ENCODE data around the gene YEATS2. TPM values are rescaled to one million over a fixed set of nuclear protein-coding genes. Genes with fewer than 3 reads are reported as not detected.

YEATS2 gene
- total and polyA plus RNA-seq, 2 of the 4 experiments (the other 2 are of a cell fraction): 30.1 to 43.0 TPM

DNA sequence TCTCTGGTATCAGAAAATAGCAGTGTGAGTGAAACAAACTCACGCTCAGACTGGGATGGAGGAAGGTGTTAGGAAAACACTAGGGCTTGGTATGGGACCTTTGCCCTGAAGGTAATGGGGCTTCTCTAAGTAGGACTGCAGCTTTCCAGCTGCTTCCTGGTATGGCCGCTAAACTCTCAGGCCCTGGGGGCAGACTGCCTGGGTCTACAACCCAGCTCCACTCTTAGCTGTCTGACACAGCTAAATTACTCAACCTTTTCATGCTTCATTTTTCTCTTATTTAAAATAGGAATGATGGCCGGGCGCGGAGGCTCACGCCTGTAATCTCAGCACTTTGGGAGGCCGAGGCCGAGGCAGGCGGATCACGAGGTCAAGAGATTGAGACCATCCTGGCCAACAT is 5.2 kb upstream of the YEATS2 start:
- WGBS, 2 experiments (ENCODE audit: extremely low coverage in 2 of 2, insufficient read length in 1 of 2): 80% methylated on average over 1 of the region's 10 CpGs; no CpG with 5 or more reads in 1 of the 2 experiments
- H3K23ac ChIP-seq (ENCODE audit: low read depth, low read length): no peak overlapping the region
- no peak overlapping the region for H3K56ac ChIP-seq (ENCODE audit: extremely low read depth, insufficient read depth, low read length)
- BruUV-seq (replicated peaks): no TSS peak
- no peak overlapping the region for H2AK5ac ChIP-seq (ENCODE audit: low read depth, low read length)
- no peak overlapping the region for H3K14ac ChIP-seq (replicated peaks; ENCODE audit: low read depth, low read length)
- no peak overlapping the region for H3K9ac ChIP-seq (ENCODE audit: low read depth, low read length)
- H3K4me1 ChIP-seq (ENCODE audit: control insufficient read depth, insufficient read depth, low read length): peaks cover 2% of the 10 kb centered on the region; the same call in 1 of the 2 replicates
- H2BK20ac ChIP-seq (ENCODE audit: low read depth, low read length): no peak overlapping the region
- dilution Hi-C loops (cut with HindIII; ENCODE audit: low sequenced_read_pairs, unreplicated experiment): no loop called here
- H3K9me1 ChIP-seq (ENCODE audit: insufficient read depth, low read length): no peaks in the 10 kb centered on the region
- H2BK15ac ChIP-seq (ENCODE audit: low read depth, low read length): no peak overlapping the region
- intact Hi-C loops (cut with micrococcal nuclease): no loop called here
- H4K5ac ChIP-seq (ENCODE audit: low read depth, low read length): no peak overlapping the region
- no peak overlapping the region for H2BK5ac ChIP-seq (ENCODE audit: low read depth, low read length, poor library complexity, severe bottlenecking)
- no peaks in the 10 kb centered on the region for H4K20me1 ChIP-seq (ENCODE audit: insufficient read depth, low read length)
- no peak overlapping the region for H3K4me2 ChIP-seq (ENCODE audit: low read depth, low read length)
- ChIA-PET POLR2A (ENCODE audit: unreplicated experiment) (no interaction called here), CTCF (no interaction called here)
- H4K91ac ChIP-seq (ENCODE audit: insufficient read depth, low read depth, low read length): no peak overlapping the region
- H3K4me3 ChIP-seq (ENCODE audit: insufficient read depth, low read depth, low read length): no peak overlapping the region
- H2BK120ac ChIP-seq (ENCODE audit: low read depth, low read length): no peak overlapping the region
- H2AFZ ChIP-seq (replicated peaks; ENCODE audit: low read length, poor library complexity): no peak overlapping the region
- no peak overlapping the region for H3K4ac ChIP-seq (ENCODE audit: low read depth, low read length)
- no peak for TF ChIP-seq NFE2L2 (IDR thresholded peaks at IDR 0.05; ENCODE audit: low read depth, low read length)
- TF ChIP-seq MAZ (IDR thresholded peaks at IDR 0.05; ENCODE audit: borderline replicate concordance, low read depth, low read length): no peak
- TF ChIP-seq, protein P1, sequence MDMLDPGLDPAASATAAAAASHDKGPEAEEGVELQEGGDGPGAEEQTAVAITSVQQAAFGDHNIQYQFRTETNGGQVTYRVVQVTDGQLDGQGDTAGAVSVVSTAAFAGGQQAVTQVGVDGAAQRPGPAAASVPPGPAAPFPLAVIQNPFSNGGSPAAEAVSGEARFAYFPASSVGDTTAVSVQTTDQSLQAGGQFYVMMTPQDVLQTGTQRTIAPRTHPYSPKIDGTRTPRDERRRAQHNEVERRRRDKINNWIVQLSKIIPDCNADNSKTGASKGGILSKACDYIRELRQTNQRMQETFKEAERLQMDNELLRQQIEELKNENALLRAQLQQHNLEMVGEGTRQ (IDR thresholded peaks at IDR 0.05; ENCODE audit: low read depth, low read length): no peak
- TF ChIP-seq CHD1 (IDR thresholded peaks at IDR 0.05; ENCODE audit: low read depth, low read length): no peak
- no peak for TF ChIP-seq RCOR1 (IDR thresholded peaks at IDR 0.05; ENCODE audit: insufficient replicate concordance, low read length)
- no peak for TF ChIP-seq CEBPB (IDR thresholded peaks at IDR 0.05; ENCODE audit: low read depth, low read length)
- no peak for TF ChIP-seq MXI1 (IDR thresholded peaks at IDR 0.05; ENCODE audit: borderline replicate concordance, low read depth, low read length)
- no peak for TF ChIP-seq RFX5 (IDR thresholded peaks at IDR 0.05; ENCODE audit: low read depth, low read length)
- TF ChIP-seq, protein P2, sequence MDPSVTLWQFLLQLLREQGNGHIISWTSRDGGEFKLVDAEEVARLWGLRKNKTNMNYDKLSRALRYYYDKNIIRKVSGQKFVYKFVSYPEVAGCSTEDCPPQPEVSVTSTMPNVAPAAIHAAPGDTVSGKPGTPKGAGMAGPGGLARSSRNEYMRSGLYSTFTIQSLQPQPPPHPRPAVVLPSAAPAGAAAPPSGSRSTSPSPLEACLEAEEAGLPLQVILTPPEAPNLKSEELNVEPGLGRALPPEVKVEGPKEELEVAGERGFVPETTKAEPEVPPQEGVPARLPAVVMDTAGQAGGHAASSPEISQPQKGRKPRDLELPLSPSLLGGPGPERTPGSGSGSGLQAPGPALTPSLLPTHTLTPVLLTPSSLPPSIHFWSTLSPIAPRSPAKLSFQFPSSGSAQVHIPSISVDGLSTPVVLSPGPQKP (IDR thresholded peaks at IDR 0.05; ENCODE audit: borderline replicate concordance, low read depth, low read length): no peak
- no peak for TF ChIP-seq SMC3 (IDR thresholded peaks at IDR 0.05; ENCODE audit: low read depth, low read length)
- no peak for TF ChIP-seq MAFK (IDR thresholded peaks at IDR 0.05; ENCODE audit: low read depth, low read length)
- TF ChIP-seq BHLHE40 (IDR thresholded peaks at IDR 0.05; ENCODE audit: low read depth, low read length): no peak
- TF ChIP-seq, protein P3, sequence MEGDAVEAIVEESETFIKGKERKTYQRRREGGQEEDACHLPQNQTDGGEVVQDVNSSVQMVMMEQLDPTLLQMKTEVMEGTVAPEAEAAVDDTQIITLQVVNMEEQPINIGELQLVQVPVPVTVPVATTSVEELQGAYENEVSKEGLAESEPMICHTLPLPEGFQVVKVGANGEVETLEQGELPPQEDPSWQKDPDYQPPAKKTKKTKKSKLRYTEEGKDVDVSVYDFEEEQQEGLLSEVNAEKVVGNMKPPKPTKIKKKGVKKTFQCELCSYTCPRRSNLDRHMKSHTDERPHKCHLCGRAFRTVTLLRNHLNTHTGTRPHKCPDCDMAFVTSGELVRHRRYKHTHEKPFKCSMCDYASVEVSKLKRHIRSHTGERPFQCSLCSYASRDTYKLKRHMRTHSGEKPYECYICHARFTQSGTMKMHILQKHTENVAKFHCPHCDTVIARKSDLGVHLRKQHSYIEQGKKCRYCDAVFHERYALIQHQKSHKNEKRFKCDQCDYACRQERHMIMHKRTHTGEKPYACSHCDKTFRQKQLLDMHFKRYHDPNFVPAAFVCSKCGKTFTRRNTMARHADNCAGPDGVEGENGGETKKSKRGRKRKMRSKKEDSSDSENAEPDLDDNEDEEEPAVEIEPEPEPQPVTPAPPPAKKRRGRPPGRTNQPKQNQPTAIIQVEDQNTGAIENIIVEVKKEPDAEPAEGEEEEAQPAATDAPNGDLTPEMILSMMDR (conservative IDR thresholded peaks at IDR 0.05; ENCODE audit: low read depth, low read length): no peak
- no peak for TF ChIP-seq POLR2A (IDR thresholded peaks at IDR 0.05; ENCODE audit: low read depth, low read length)
- TF ChIP-seq RAD21 (IDR thresholded peaks at IDR 0.05; ENCODE audit: low read length): no peak
- no peak for TF ChIP-seq FOS (IDR thresholded peaks at IDR 0.05; ENCODE audit: low read depth, low read length)
- H3K36me3 ChIP-seq (ENCODE audit: control insufficient read depth, insufficient read depth, low read length): no peaks in the 10 kb centered on the region
- no peaks in the 10 kb centered on the region for H3K27me3 ChIP-seq (ENCODE audit: control insufficient read depth, insufficient read depth, low read length)
- ATAC-seq (ENCODE audit: low read depth) (no peak), DNase-seq (no peak)
- H3K9me3 ChIP-seq (ENCODE audit: control insufficient read depth, insufficient read depth, low read length): no peaks in the 10 kb centered on the region
- in situ Hi-C loops (cut with MboI; ENCODE audit: low sequenced_read_pairs): no loop called here
- no peak overlapping the region for H4K8ac ChIP-seq (ENCODE audit: low read depth in 2 of 2, low read length in 2 of 2)
- H3K18ac ChIP-seq (ENCODE audit: low read depth, low read length): no peak overlapping the region
- no peak overlapping the region for H2AK9ac ChIP-seq (replicated peaks; ENCODE audit: low read depth, low read length, poor library complexity)
- H3K27ac ChIP-seq (ENCODE audit: insufficient read depth, low read length): no peak overlapping the region
- peaks cover 4% of the 10 kb centered on the region in 2 experiments; a peak in 2 of 4 replicates for H3K79me1 ChIP-seq (ENCODE audit: low read depth in 1 of 2, low read length in 2 of 2)

Data from IMR-90 (cell line).